HepG2 (cell line): ENCODE results near the gene ACOT8. TPM values are rescaled to one million over a fixed set of nuclear protein-coding genes. Genes with fewer than 3 reads are reported as not detected.

ENCODE experiments used
- HOXA5 ChIP-seq: sonication (generic); formaldehyde crosslinking; IDR thresholded peaks from 2 replicates; pipeline ENCODE4 v1.4.0; 2020; ENCODE audit warnings: missing genetic modification reagents
- TCF7 ChIP-seq: sonication (generic); IDR thresholded peaks from 2 replicates; pipeline ENCODE4 v1.6.1; 2016; ENCODE audit warnings: antibody characterized with exemption, low read depth
- YEATS2 ChIP-seq: sonication (generic); formaldehyde crosslinking; IDR thresholded peaks from 2 replicates; pipeline ENCODE4 v1.4.0; 2020; ENCODE audit warnings: missing genetic modification reagents, borderline replicate concordance
- ZBTB7A ChIP-seq: sonication (generic); formaldehyde crosslinking; IDR thresholded peaks from 2 replicates; pipeline ENCODE4 v1.8.0; 2022; ENCODE audit warnings: mild to moderate bottlenecking, missing genetic modification reagents
- ZNF3 ChIP-seq: IDR thresholded peaks from 2 replicates; pipeline ENCODE4 v1.7.0; 2017; ENCODE audit warnings: inconsistent platforms
- ZNF543 ChIP-seq: sonication (generic); formaldehyde crosslinking; IDR thresholded peaks from 2 replicates; pipeline ENCODE4 v1.4.0; 2020; ENCODE audit warnings: mild to moderate bottlenecking, missing genetic modification reagents
- polyA plus RNA-seq, 8 experiments: library from polyadenylated mRNA; depleted of rRNA in 3 of 8; stranded (reverse) in 7 of 8; unstranded in 1 of 8; fragments of >200 nt; fragmentation: Illumina TruSeq in 4 of 8; extraction: Trizol in 4 of 8; gene quantifications; 2 replicates each; pipeline versions ENCODE4 v1.2.1 to v1.2.3, GENCODE V29; 2011 to 2016; ENCODE audit warnings: low read depth in 4 of 8, missing spikeins in 1 of 8, mixed read lengths in 1 of 8; ENCODE audit not compliant: insufficient read depth in 1 of 8
- total RNA-seq, 5 experiments: library from RNA; depleted of rRNA; stranded (reverse); fragments of >200 nt; fragmentation: Illumina TruSeq; extraction: Trizol; gene quantifications; 2 replicates each; pipeline ENCODE4 v1.2.3, GENCODE V29; 2016; ENCODE audit warnings: low read depth in 1 of 5
- TF ChIP-seq, protein P1 (sequence below), 2 experiments: sonication (generic) in 1 of 2; formaldehyde crosslinking in 1 of 2; IDR thresholded peaks; 2 replicates each; pipeline versions ENCODE4 v1.4.0 to v1.6.1; 2016 to 2020; ENCODE audit warnings: borderline replicate concordance in 1 of 2, low read depth in 1 of 2, mild to moderate bottlenecking in 1 of 2, missing genetic modification reagents in 1 of 2
- TF ChIP-seq, protein P2 (sequence below): IDR thresholded peaks from 2 replicates; pipeline ENCODE4 v1.6.1; 2016; ENCODE audit warnings: missing biosample characterization, missing genetic modification reagents, low read depth

Gene ACOT8
- total and polyA plus RNA-seq, 2 of the 13 experiments (the other 11 are each of a cell fraction or from before 2014, with no cell fraction given): 31.4 to 45.5 TPM

DNA sequence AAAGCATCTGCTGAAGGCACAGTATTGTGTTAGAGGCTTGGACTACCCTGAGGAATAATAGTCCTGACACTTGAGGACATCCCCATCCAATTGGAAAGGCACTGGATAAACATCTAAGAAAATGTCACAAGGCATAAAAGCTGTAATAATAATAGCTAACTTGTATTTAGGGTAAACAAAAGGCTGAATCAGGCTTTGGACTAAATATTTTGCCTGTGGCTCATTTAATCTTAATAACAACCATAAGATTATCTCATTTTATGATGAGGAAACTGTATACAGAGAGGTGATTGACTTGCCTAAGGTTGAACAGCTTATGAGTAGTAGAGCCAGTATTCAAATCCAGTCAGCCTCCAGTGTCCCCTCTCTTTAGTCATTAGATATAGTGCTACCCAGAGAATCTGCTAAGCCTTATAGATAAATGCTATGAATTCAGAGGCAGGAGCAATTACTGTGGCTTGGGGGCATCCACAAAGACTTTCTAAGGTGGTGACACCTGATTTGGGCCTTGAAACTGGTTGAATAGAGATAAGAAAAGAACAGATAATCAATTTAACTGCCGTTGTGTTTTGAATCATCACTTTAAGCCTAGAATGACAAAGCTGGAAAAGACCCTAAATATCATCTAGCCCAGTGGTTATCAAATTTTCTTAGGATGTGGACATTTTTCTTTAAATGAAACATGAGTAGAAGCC, 16.4 kb upstream of the ACOT8 start (continued):
- TF ChIP-seq, protein P1, sequence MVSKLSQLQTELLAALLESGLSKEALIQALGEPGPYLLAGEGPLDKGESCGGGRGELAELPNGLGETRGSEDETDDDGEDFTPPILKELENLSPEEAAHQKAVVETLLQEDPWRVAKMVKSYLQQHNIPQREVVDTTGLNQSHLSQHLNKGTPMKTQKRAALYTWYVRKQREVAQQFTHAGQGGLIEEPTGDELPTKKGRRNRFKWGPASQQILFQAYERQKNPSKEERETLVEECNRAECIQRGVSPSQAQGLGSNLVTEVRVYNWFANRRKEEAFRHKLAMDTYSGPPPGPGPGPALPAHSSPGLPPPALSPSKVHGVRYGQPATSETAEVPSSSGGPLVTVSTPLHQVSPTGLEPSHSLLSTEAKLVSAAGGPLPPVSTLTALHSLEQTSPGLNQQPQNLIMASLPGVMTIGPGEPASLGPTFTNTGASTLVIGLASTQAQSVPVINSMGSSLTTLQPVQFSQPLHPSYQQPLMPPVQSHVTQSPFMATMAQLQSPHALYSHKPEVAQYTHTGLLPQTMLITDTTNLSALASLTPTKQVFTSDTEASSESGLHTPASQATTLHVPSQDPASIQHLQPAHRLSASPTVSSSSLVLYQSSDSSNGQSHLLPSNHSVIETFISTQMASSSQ (IDR thresholded peaks at IDR 0.05; ENCODE audit: low read depth): no peak
- TF ChIP-seq, protein P1 (CRISPR knock-in tag; IDR thresholded peaks at IDR 0.05; ENCODE audit: borderline replicate concordance): no peak
- TF ChIP-seq, protein P2, sequence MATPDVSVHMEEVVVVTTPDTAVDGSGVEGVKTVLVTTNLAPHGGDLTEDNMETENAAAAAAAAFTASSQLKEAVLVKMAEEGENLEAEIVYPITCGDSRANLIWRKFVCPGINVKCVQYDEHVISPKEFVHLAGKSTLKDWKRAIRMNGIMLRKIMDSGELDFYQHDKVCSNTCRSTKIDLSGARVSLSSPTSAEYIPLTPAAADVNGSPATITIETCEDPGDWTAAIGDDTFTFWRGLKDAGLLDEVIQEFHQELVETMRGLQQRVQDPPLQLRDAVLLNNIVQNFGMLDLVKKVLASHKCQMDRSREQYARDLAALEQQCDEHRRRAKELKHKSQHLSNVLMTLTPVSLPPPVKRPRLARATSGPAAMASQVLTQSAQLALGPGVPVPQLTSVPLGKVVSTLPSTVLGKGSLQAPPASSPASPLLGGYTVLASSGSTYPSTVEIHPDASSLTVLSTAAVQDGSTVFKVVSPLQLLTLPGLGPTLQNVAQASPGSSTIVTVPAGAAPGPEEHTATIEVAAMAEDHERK: no peak
- TF ChIP-seq HOXA5 (CRISPR knock-in tag) (no peak), YEATS2 (no peak), ZNF3 (CRISPR knock-in tag) (no peak), ZBTB7A (CRISPR knock-in tag) (no peak), ZNF543 (CRISPR knock-in tag) (no peak), TCF7 (no peak)
